Right lobe of liver (tissue), 4 donors: ENCODE data around the gene PNKD.

Experiments
- CTCF ChIP-seq, 4 donors: fragments of 200-600 bp in 3 of 4; fragments of 450-650 bp in 1 of 4; IDR thresholded peaks; one replicate each; pipeline versions ENCODE4 v1.5.1 to v1.8.0; 2016 to 2022; ENCODE audit warnings: antibody characterized with exemption in 4 of 4, mild to moderate bottlenecking in 2 of 4
- POLR2A ChIP-seq: fragments of 450-650 bp; IDR thresholded peaks from one replicate; pipeline ENCODE4 v1.6.1; 2017; ENCODE audit warnings: antibody characterized with exemption, mild to moderate bottlenecking
- donor health status: DM: no; HTN: no; CAD: no.
- donor health status: DM: no; HTN: no; CAD: no.
- donor health status: DM: no; HTN: yes; CAD: no.

DNA sequence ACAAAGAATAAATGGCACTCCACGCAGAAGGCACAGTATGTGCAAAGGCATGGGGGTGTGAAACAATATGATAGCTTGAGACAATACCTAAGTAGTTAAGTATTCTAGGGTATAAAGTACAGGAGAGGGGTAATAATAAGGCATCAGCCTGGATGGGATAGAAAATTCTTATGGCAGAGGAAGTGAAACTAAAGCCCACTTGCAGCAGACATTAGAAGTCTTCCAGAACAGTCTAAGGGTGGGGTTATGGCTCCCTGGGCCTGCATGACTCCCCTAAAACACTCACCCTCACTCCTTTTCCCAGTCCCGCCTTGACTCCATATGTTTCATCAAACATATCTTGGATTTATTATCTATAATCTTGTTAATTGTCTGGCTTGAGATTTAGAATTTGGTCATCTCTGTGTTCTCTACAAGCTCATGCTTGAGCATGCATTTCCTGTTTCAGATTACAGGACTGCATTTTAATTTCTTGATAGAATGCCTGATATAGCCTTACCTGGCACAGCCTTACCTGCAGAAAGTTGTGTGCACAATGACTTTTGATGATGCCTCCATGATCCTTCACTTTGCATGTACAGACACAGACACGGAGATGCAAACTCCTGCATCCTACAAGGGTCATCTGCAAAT is 50.5 kb downstream of the PNKD start:
- no peak for TF ChIP-seq CTCF (IDR thresholded peaks at IDR 0.05)
- TF ChIP-seq POLR2A: no peak
